ENCODE data around the gene TOLLIP.

TOLLIP gene

GRCh38 chr11:1228101-1228821 is 81.2 kb downstream of the TOLLIP start:
- TF ChIP-seq, protein P1, sequence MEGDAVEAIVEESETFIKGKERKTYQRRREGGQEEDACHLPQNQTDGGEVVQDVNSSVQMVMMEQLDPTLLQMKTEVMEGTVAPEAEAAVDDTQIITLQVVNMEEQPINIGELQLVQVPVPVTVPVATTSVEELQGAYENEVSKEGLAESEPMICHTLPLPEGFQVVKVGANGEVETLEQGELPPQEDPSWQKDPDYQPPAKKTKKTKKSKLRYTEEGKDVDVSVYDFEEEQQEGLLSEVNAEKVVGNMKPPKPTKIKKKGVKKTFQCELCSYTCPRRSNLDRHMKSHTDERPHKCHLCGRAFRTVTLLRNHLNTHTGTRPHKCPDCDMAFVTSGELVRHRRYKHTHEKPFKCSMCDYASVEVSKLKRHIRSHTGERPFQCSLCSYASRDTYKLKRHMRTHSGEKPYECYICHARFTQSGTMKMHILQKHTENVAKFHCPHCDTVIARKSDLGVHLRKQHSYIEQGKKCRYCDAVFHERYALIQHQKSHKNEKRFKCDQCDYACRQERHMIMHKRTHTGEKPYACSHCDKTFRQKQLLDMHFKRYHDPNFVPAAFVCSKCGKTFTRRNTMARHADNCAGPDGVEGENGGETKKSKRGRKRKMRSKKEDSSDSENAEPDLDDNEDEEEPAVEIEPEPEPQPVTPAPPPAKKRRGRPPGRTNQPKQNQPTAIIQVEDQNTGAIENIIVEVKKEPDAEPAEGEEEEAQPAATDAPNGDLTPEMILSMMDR (IDR thresholded peaks at IDR 0.05; ENCODE audit: low read depth, low read length): no peak
- H3K27ac ChIP-seq: no peak overlapping the region

GRCh38 chr11:1227551-1228100 is 81.8 kb downstream of the TOLLIP start:
- Histone ChIP-seq H3K27me3 (ENCODE audit: insufficient read depth, low read depth, severe bottlenecking) (no peaks in the 10 kb centered on the region), H3K4me3 (ENCODE audit: low read depth, low read length) (no peak overlapping the region)
- TF ChIP-seq, protein P1 (IDR thresholded peaks at IDR 0.05; ENCODE audit: low read depth, low read length): no peak

More at GRCh38 chr11:1228101-1228821, 81.2 kb downstream of the TOLLIP start:
- Histone ChIP-seq H3K9me3 (ENCODE audit: severe bottlenecking) (no peaks in the 10 kb centered on the region), H3K36me3 (no peaks in the 10 kb centered on the region), H3K27me3 (ENCODE audit: insufficient read depth, low read depth, severe bottlenecking) (no peaks in the 10 kb centered on the region), H3K4me3 (ENCODE audit: low read depth, low read length) (no peak overlapping the region)
- no peak for DNase-seq

GRCh38 chr11:1226986-1227550 is 82.4 kb downstream of the TOLLIP start:
- no peaks in the 10 kb centered on the region for H3K36me3 ChIP-seq
- no peaks in the 10 kb centered on the region for H3K9me3 ChIP-seq (ENCODE audit: severe bottlenecking)
- TF ChIP-seq, protein P1 (IDR thresholded peaks at IDR 0.05; ENCODE audit: low read depth, low read length): peak; percentile 52; the same call in 1 of the 2 replicates
- DNase-seq: peak; percentile 19
- no peak overlapping the region for H3K27ac ChIP-seq
- H3K4me3 ChIP-seq (ENCODE audit: low read depth, low read length): no peak overlapping the region
- H3K27me3 ChIP-seq (ENCODE audit: insufficient read depth, low read depth, severe bottlenecking): no peaks in the 10 kb centered on the region

More at GRCh38 chr11:1227551-1228100, 81.8 kb downstream of the TOLLIP start:
- H3K36me3 ChIP-seq: no peaks in the 10 kb centered on the region
- no peaks in the 10 kb centered on the region for H3K9me3 ChIP-seq (ENCODE audit: severe bottlenecking)
- peak; percentile 5 for DNase-seq
- H3K27ac ChIP-seq: no peak overlapping the region

DNA sequence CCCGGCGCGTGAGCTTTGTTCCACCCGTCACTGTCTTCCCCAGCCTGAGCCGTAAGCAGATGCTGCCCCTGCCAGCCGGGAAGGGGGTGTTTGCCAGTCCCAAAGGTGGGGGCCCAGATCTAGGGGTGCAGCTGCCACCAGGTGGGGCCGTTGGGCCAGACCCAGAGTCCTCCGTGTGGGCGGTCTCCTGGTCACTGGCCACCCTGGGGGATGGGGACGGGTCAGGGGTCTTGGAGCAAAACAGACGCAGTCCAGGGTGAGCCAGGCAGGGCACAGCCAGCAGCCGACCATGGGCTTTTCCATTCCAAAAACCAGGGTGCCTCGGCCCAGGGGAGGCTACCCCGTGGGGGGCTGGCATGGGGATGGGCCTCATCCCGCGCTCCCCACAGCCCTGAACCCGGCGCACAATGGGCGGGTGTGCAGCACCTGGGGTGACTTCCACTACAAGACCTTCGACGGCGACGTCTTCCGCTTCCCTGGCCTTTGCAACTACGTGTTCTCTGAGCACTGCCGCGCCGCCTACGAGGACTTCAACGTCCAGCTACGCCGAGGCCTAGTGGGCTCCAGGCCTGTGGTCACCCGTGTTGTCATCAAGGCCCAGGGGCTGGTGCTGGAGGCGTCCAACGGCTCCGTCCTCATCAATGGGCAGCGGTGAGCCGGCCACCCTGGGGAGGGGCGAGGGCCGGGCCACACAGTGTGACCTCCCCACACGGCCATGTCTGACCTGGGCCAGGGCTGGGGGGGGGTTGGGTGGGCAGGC is 83.0 kb downstream of the TOLLIP start:
- TF ChIP-seq, protein P1 (IDR thresholded peaks at IDR 0.05; ENCODE audit: low read depth, low read length): peak; percentile 37
- no peak overlapping the region for H3K4me3 ChIP-seq (ENCODE audit: low read depth, low read length)

DNA sequence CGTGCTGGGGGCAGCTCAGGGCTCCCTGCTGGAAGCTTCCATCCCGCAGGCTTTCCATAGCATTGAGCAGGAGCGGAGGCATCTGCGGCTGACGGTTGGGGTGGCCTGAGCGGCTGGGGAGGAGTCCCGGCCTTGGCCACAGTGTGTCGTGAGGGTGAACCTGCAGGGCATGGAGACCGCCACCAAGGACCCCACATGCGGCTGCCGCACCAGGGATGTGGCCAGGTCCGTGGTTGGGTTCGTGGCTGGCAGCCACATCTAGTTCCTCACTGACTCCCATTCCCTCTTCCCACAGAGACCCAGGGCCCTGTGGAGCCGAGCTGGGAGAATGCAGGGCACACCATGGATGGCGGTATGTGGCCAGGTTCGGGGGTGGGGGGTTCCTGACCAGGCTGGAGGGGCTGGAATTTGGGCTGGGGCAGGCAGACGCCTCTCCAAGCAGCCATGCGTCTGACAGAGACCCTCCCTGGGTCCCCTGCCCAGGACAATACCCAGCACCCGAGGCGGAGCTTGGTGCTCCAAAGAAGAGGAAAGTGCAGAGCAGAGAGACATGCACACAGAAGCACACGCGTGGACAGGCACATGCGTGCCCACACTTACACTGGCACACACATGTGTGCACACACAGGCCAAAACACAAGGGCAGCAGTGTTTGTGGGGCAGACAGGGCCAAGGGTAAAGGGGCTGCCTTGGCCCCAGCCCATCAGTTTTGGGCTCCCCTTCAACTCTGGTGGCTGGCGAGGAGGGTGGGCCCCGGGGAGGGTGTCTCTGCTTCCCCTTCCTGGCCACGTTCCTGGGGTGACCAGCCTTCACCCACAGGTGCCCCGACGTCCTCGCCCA is 83.8 kb downstream of the TOLLIP start:
- peak; percentile 6 for DNase-seq
- H3K27me3 ChIP-seq (ENCODE audit: insufficient read depth, low read depth, severe bottlenecking): no peaks in the 10 kb centered on the region
- H3K9me3 ChIP-seq (ENCODE audit: severe bottlenecking): no peaks in the 10 kb centered on the region
- H3K4me3 ChIP-seq (ENCODE audit: low read depth, low read length): no peak overlapping the region
- H3K36me3 ChIP-seq: no peaks in the 10 kb centered on the region
- no peak overlapping the region for H3K27ac ChIP-seq
- TF ChIP-seq, protein P1 (IDR thresholded peaks at IDR 0.05; ENCODE audit: low read depth, low read length): no peak

More for the DNA sequence above, 83.0 kb downstream of the TOLLIP start:
- Histone ChIP-seq H3K27me3 (ENCODE audit: insufficient read depth, low read depth, severe bottlenecking) (no peaks in the 10 kb centered on the region), H3K36me3 (no peaks in the 10 kb centered on the region), H3K9me3 (ENCODE audit: severe bottlenecking) (no peaks in the 10 kb centered on the region), H3K27ac (no peak overlapping the region)
- peak; percentile 33 for DNase-seq
